Measurements from ENCODE around the gene ARHGEF12. TPM values are rescaled to one million over a fixed set of nuclear protein-coding genes. Genes with fewer than 3 reads are reported as not detected.

Gene ARHGEF12
- polyA plus RNA-seq, 1 donor (not counting 4 experiments of a cell fraction or from before 2014, with no cell fraction given) = 28.8 TPM

DNA sequence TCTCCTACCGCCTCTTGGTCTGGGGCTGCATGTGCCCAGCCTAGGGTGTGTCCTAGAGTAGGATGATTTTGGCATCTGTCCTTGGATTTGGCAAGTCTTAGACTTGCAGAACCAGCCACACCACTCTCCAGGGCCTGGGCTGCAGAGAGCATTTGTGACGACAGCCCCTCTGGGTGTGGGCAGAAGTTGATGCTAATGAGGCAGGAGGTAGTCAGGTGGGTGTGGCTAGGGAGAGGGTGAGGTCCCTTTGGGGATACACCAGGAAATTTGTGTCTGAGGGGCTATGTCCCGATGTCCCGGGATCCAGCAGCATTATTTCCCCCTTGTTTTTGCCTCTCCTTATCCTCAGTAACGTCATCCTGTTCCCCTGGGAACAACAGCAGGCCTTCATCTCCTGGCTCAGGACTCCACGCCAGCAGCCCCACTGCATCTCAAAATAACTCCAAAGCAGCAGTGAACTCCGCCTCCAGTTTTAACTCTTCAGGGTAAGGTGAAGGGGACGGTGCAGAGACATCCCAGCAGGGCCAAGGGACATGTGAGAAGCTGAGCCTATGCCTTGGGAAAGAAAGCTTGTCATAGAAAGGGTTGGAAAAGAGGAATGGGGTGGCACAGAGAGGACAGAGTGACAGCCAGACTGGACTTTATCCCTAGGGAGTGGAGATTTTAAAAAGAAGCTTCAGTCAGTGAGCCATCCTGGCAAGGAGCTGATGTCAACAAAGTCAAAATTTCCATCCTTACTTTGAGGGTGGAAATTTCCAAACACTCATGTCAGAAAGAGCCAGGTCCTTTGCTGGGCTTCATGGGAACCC is 19.1 kb upstream of the ARHGEF12 start:
- DNase-seq (ENCODE audit: low read depth, low spot score) (peak; percentile 59), FAIRE-seq (peak; percentile 92)
- Histone ChIP-seq H4K20me1 (ENCODE audit: control insufficient read depth, extremely low read depth, insufficient read depth, low read length) (no peaks in the 10 kb centered on the region), H3K79me2 (ENCODE audit: control insufficient read depth, insufficient read depth, low read length) (no peaks in the 10 kb centered on the region), H3K4me1 (ENCODE audit: control insufficient read depth, extremely low read depth, insufficient read depth, low read length) (peaks cover 17% of the 10 kb centered on the region), H3K4me3 (ENCODE audit: control insufficient read depth in 2 of 3, extremely low read depth in 1 of 3, insufficient read depth in 2 of 3, low read depth in 1 of 3, low read length in 3 of 3) (peak overlapping the region in 1 of 3 experiments; percentile 15), H3K27me3 (ENCODE audit: control insufficient read depth, extremely low read depth, insufficient read depth, low read length) (no peaks in the 10 kb centered on the region), H3K36me3 (ENCODE audit: control insufficient read depth in 2 of 2, extremely low read depth in 1 of 2, insufficient read depth in 2 of 2, low read length in 2 of 2) (no peaks in the 10 kb centered on the region), H3K9ac (ENCODE audit: control insufficient read depth, extremely low read depth, insufficient read depth, low read length) (peak overlapping the region; percentile 22), H3K4me2 (ENCODE audit: control insufficient read depth, extremely low read depth, insufficient read depth, low read depth, low read length) (peak overlapping the region; percentile 45), H3K9me1 (ENCODE audit: control insufficient read depth, extremely low read depth, insufficient read depth, low read length) (no peaks in the 10 kb centered on the region), H3K27ac (ENCODE audit: control insufficient read depth, insufficient read depth, low read length) (peak overlapping the region; percentile 10), H3K9me3 (ENCODE audit: control insufficient read depth, low read depth, low read length) (no peaks in the 10 kb centered on the region), H2AFZ (ENCODE audit: control insufficient read depth, low read length) (peak overlapping the region; percentile 14)
- dilution Hi-C loops (cut with MboI; ENCODE audit: extremely low pct_ligation_motif_present, low sequenced_read_pairs) = no loop called here
- no peak for TF ChIP-seq EZH2 (IDR thresholded peaks at IDR 0.05; ENCODE audit: low read length)
- TF ChIP-seq, protein P1, sequence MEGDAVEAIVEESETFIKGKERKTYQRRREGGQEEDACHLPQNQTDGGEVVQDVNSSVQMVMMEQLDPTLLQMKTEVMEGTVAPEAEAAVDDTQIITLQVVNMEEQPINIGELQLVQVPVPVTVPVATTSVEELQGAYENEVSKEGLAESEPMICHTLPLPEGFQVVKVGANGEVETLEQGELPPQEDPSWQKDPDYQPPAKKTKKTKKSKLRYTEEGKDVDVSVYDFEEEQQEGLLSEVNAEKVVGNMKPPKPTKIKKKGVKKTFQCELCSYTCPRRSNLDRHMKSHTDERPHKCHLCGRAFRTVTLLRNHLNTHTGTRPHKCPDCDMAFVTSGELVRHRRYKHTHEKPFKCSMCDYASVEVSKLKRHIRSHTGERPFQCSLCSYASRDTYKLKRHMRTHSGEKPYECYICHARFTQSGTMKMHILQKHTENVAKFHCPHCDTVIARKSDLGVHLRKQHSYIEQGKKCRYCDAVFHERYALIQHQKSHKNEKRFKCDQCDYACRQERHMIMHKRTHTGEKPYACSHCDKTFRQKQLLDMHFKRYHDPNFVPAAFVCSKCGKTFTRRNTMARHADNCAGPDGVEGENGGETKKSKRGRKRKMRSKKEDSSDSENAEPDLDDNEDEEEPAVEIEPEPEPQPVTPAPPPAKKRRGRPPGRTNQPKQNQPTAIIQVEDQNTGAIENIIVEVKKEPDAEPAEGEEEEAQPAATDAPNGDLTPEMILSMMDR (optimal IDR thresholded peaks at IDR 0.05 in 1 of 3, IDR thresholded peaks at IDR 0.05 in 1 of 3, conservative IDR thresholded peaks at IDR 0.05 in 1 of 3; ENCODE audit: extremely low read depth in 1 of 3, insufficient read depth in 2 of 3, low read length in 3 of 3) = no peak

DNA sequence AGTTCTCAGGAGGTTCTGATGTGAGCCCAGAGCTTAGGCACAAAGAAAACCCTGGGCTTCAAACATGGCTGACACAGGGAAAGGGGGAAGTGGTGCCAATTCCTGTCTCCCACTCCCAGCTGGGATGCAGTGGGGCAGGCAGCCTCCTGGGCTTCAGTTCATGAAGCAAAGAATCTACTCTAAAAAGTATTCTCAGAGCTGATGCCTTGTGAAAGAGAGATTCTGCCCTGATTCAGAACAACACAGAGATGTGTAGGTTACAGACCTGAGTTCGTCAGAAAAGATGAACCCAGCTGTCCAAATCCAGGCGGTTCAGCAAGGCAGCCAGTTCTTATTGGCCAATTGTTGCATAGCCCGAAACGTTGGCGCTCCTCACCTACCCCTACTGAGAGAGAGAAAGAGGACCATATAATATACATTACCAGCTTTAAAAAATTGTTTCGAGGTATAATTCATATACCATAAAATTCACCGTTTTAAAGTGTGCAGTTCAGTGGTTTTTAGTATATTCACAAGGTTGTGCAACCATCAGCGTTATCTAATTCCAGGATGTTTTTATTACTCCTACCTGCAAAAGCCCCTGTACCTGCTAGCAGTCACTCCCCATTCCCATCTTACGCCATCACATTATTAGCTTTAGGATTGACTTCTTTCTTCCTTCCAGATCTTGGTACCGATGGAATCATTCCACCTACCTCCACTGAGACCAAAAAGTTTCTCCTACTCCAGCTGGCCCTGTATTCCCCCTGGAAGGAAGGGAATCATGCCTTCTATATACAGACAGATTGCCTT is 18.3 kb upstream of the ARHGEF12 start:
- Histone ChIP-seq H2AFZ (ENCODE audit: control insufficient read depth, low read length) (no peak overlapping the region), H3K4me1 (ENCODE audit: control insufficient read depth, extremely low read depth, insufficient read depth, low read length) (peaks cover 17% of the 10 kb centered on the region), H4K20me1 (ENCODE audit: control insufficient read depth, extremely low read depth, insufficient read depth, low read length) (no peaks in the 10 kb centered on the region), H3K9ac (ENCODE audit: control insufficient read depth, extremely low read depth, insufficient read depth, low read length) (peak overlapping the region; percentile 22), H3K9me1 (ENCODE audit: control insufficient read depth, extremely low read depth, insufficient read depth, low read length) (no peaks in the 10 kb centered on the region), H3K9me3 (ENCODE audit: control insufficient read depth, low read depth, low read length) (no peaks in the 10 kb centered on the region), H3K27ac (ENCODE audit: control insufficient read depth, insufficient read depth, low read length) (no peak overlapping the region), H3K4me2 (ENCODE audit: control insufficient read depth, extremely low read depth, insufficient read depth, low read depth, low read length) (no peak overlapping the region), H3K36me3 (ENCODE audit: control insufficient read depth in 2 of 2, extremely low read depth in 1 of 2, insufficient read depth in 2 of 2, low read length in 2 of 2) (no peaks in the 10 kb centered on the region), H3K79me2 (ENCODE audit: control insufficient read depth, insufficient read depth, low read length) (no peaks in the 10 kb centered on the region), H3K27me3 (ENCODE audit: control insufficient read depth, extremely low read depth, insufficient read depth, low read length) (no peaks in the 10 kb centered on the region), H3K4me3 (ENCODE audit: control insufficient read depth in 2 of 3, extremely low read depth in 1 of 3, insufficient read depth in 2 of 3, low read depth in 1 of 3, low read length in 3 of 3) (no peak overlapping the region)
- dilution Hi-C loops (cut with MboI; ENCODE audit: extremely low pct_ligation_motif_present, low sequenced_read_pairs) = no loop called here
- FAIRE-seq (no peak), DNase-seq (ENCODE audit: low read depth, low spot score) (no peak)
- TF ChIP-seq, protein P1 (optimal IDR thresholded peaks at IDR 0.05 in 1 of 3, IDR thresholded peaks at IDR 0.05 in 1 of 3, conservative IDR thresholded peaks at IDR 0.05 in 1 of 3; ENCODE audit: extremely low read depth in 1 of 3, insufficient read depth in 2 of 3, low read length in 3 of 3) = no peak
- TF ChIP-seq EZH2 (IDR thresholded peaks at IDR 0.05; ENCODE audit: low read length) = no peak
